ENCODE results near the gene PNPLA2.
A peak's percentile ranks its signal among the peaks of the same experiment; 100 is the strongest.

The PNPLA2 gene, protein sequence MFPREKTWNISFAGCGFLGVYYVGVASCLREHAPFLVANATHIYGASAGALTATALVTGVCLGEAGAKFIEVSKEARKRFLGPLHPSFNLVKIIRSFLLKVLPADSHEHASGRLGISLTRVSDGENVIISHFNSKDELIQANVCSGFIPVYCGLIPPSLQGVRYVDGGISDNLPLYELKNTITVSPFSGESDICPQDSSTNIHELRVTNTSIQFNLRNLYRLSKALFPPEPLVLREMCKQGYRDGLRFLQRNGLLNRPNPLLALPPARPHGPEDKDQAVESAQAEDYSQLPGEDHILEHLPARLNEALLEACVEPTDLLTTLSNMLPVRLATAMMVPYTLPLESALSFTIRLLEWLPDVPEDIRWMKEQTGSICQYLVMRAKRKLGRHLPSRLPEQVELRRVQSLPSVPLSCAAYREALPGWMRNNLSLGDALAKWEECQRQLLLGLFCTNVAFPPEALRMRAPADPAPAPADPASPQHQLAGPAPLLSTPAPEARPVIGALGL

DNA sequence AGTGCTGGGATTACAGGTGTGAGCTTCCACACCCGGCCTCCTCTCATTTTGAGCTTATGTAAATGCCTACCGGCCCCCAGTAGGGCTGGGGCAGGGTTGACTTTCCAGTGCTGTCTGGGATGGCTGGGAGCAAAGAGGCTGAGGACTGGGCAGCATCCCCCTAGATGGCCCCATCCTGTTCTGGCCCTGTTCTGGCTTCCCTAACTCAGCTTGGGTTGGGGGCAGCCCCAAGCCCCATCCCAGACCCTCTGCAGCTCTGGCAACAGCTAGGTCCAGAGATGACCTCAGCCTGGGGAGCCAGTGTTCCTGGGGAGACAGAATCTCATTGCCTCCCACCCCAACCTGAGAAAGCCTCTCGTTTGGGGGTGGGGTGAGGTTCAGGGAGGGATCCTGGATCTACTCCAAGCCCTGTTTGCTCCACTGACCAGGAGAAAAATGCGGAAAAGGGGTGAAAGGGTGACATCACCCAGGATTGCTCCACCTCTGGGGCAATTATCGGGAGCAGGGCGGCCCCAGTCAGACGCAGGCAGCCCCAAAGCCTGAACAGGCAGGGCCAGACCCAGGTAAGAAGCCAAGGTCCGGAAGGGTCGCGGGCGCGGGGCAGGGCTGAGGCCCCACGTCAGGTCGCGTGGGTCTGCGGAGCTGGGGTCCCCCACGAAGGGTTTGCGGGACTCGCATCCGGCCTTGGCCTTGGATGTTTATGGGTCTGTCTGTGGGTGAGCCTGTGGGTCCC, at the start of gene PNPLA2:
Gene PNPLA2, plus strand, starts transcription at position 519 of the 733 bp plus-strand sequence. CDS start 805 bp downstream, outside the sequence.
- H3K27me3 ChIP-seq (ENCODE audit: control insufficient read depth, insufficient read depth, low read length), result no peaks in the 10 kb centered on the region
- H3K27ac ChIP-seq (ENCODE audit: low read depth, low read length), result peak within 1 kb of the TSS; percentile 92
- peak within 1 kb of the TSS; percentile 85 for H3K4me3 ChIP-seq (ENCODE audit: low read length)
- peaks cover 18% of the 10 kb centered on the region for H3K4me1 ChIP-seq (ENCODE audit: control insufficient read depth, insufficient read depth, low read length)
- peak within 1 kb of the TSS; percentile 77 for H3K9ac ChIP-seq (ENCODE audit: low read length)
- peaks cover 5% of the 10 kb centered on the region for H3K36me3 ChIP-seq (ENCODE audit: control insufficient read depth, insufficient read depth, low read length)

DNA sequence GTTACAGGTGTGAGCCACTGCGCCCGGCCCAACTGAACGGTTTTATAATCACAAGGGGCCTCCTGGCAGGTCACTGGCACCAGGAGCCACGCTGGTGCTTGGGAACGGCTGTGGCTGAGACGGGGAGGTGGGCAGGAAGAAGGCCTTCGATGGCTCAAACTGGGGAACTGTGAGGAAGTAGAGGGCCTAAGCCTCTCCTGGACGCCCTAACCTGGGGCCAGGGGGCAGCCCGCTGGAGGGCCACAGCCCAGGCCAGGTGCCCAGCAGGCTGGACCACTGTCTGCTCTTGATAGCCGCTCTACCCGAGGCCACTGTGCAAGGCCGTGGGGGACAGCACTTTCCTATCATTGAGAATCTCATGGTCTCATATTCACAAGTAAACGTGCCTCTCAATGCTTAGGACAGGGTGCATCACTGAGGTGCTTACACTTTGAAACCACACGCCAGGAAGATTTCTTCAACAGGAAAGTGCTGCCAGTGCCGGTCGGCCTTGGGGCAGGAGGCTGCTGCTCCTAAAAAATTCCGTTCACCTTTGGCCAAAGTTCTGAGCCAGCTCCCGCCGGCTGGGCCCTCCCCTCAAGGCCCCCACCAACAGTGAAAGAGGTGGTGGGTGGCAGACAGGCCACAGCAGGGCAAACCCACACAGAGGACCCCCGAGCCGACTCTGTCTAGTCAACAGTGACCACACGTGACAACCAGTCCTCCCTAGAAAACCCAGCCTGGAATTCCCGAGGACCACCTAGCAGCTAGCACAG, 48.6 kb upstream of the PNPLA2 start:
- Histone ChIP-seq H3K27ac (ENCODE audit: low read depth, low read length) (no peak overlapping the region), H3K36me3 (ENCODE audit: control insufficient read depth, insufficient read depth, low read length) (peaks cover 22% of the 10 kb centered on the region), H3K27me3 (ENCODE audit: control insufficient read depth, insufficient read depth, low read length) (no peaks in the 10 kb centered on the region), H3K4me3 (ENCODE audit: low read length) (no peak overlapping the region), H3K9ac (ENCODE audit: low read length) (no peak overlapping the region), H3K4me1 (ENCODE audit: control insufficient read depth, insufficient read depth, low read length) (no peaks in the 10 kb centered on the region)

DNA sequence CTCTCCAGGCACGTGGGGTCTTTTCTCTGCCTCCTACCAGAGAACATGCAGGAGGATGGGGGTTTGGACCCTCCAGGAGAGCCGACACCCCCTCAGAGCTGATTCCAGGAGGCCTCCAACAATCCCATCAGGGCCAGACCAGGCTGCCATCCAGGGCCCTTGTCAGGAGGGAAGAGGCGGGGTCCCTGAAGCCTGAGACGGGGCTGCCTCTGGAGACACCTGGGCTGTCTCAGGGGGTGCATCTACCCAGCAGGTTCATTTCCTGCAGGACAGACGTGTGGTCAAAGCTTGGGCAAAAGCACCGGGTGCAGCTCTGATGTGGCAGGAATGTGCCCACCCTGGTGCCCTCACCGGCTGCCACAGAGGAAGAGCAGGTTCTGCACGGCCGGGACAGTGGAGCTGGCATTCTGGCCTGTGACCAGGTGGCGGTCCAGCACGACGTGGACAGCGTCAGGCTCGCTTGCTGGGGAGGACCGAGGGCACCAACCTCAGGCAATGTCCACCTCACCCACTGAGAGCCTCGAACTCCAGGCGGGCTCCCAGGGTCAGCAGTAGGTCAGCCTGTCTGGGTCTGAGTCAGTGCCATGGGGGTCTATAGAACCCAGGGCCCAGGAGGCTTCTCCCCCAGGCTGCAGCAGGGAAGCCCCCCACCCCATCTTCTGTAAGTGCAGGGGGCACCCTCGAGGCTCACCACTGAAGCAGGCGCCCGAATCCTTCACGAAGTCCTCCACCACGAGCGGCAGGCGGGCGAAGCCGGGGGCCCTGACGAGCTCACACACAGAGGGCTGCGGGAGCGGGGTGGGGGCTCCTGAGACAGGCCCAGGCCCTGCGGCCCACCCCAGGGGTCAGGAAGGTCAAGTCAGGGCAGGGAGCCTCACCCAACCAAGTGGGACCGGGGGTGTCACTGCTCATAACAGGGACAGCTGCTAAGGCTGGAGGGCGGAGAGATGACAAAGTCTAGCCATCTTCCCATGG, 47.8 kb upstream of the PNPLA2 start:
- no peak overlapping the region for H3K27ac ChIP-seq (ENCODE audit: low read depth, low read length)
- H3K9ac ChIP-seq (ENCODE audit: low read length), result no peak overlapping the region
- peaks cover 21% of the 10 kb centered on the region for H3K36me3 ChIP-seq (ENCODE audit: control insufficient read depth, insufficient read depth, low read length)
- no peak overlapping the region for H3K4me3 ChIP-seq (ENCODE audit: low read length)
- H3K4me1 ChIP-seq (ENCODE audit: control insufficient read depth, insufficient read depth, low read length), result peaks cover 2% of the 10 kb centered on the region
- H3K27me3 ChIP-seq (ENCODE audit: control insufficient read depth, insufficient read depth, low read length), result no peaks in the 10 kb centered on the region

DNA sequence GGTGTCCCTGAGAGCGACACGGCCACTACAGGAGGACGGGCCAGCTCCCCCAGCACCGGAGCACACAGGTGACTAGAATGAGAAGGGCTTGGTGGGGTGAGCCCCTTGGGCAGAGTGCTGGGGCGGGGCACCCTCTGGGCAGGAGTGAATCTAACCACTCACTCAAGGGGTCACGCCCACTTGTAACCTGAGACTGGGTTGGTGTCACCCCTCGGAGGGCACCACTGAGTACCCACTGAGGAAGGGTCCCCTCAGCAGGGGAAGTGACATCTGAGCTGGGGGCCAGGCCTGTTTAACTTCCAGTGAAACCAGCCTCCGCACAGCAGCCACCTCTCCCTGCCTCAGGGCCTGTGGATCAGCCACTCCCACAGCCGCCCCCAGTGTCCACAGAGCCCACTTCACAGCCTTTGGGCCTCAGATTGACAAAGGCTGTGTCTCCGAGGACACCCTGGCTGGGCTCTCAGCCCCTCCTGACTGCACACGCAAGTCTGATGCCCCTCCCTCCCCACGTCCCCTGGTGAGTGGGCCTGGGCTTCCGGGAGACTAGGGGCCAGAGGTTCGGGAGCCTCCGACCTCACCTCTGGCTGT, 47.0 kb upstream of the PNPLA2 start:
- H3K27ac ChIP-seq (ENCODE audit: low read depth, low read length), result no peak overlapping the region

DNA sequence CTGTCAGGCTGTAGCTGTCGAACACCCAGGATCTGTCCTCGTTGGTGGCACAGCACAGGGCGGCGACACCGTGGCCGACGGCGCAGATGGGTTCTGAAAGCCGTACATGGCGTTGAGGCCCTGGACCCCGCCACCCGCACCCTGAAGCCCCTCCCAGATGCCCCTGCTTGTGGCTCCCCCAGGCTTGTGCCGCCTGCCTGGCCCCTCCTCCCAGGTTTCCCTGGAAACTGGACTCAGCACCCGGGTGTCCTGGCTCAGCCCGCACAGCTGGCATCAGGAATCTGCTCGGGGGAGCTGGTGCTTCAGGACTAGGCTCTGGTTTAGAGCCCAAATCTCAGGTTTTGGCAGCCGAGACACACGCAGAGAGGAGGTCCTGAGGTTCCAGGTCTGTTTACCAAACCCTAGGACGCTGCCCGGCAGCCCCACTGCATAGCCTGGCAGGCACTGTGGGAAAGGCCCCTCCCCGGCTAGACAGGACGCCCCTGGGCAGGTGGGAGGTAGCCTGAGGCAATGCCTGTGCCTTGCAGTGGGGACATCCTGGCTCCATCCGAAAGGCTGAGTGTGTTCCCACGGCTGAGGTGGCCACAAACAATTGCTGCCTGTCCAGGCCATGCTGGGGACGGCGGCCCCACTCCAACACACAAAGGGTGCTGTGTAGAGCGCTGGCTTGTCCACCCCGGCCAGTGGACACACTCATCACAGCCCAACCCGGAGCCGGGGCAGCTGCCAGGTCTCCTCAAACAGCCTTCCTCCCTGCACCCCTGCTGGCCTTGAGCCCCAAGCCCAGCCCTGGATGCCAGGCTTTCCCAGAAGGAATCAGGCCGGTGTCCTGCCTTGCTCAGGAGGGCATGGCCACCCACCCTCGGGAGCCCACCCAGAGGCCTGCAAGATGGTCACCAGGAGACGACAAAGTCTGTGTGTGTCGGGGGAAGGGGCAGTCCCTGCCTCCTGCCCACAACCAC, 46.0 kb upstream of the PNPLA2 start:
- H3K4me3 ChIP-seq (ENCODE audit: low read length), result no peak overlapping the region
- no peak overlapping the region for H3K9ac ChIP-seq (ENCODE audit: low read length)
- peaks cover 13% of the 10 kb centered on the region for H3K36me3 ChIP-seq (ENCODE audit: control insufficient read depth, insufficient read depth, low read length)
- peaks cover 2% of the 10 kb centered on the region for H3K4me1 ChIP-seq (ENCODE audit: control insufficient read depth, insufficient read depth, low read length)
- no peak overlapping the region for H3K27ac ChIP-seq (ENCODE audit: low read depth, low read length)
- no peaks in the 10 kb centered on the region for H3K27me3 ChIP-seq (ENCODE audit: control insufficient read depth, insufficient read depth, low read length)

More for the DNA sequence above, 47.0 kb upstream of the PNPLA2 start:
- Histone ChIP-seq H3K4me3 (ENCODE audit: low read length) (no peak overlapping the region), H3K9ac (ENCODE audit: low read length) (no peak overlapping the region), H3K36me3 (ENCODE audit: control insufficient read depth, insufficient read depth, low read length) (peaks cover 14% of the 10 kb centered on the region), H3K4me1 (ENCODE audit: control insufficient read depth, insufficient read depth, low read length) (peaks cover 2% of the 10 kb centered on the region), H3K27me3 (ENCODE audit: control insufficient read depth, insufficient read depth, low read length) (no peaks in the 10 kb centered on the region)

DNA sequence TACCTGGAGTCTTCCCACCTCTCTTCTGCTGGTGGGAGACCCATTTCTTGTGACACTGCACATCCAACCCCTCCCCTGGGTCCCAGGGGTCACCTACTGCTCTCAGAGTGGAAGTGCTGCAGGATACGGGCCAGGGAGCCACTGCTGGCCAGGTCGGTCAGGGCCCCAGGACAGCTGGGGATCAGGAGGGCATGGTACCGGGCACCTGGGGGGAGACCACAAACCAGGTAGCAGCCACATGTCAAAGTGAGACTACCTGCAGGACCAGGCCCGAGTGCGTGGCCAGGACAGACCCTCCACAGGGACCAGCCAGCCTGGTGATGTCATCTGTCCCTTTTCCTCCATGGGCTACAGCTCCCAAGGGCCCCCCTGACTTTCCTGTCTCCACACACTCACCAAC, 45.3 kb upstream of the PNPLA2 start:
- no peak overlapping the region for H3K4me3 ChIP-seq (ENCODE audit: low read length)
- H3K27ac ChIP-seq (ENCODE audit: low read depth, low read length), result no peak overlapping the region
- peaks cover 2% of the 10 kb centered on the region for H3K4me1 ChIP-seq (ENCODE audit: control insufficient read depth, insufficient read depth, low read length)
- H3K36me3 ChIP-seq (ENCODE audit: control insufficient read depth, insufficient read depth, low read length), result peaks cover 13% of the 10 kb centered on the region
- no peak overlapping the region for H3K9ac ChIP-seq (ENCODE audit: low read length)
- H3K27me3 ChIP-seq (ENCODE audit: control insufficient read depth, insufficient read depth, low read length), result no peaks in the 10 kb centered on the region

DNA sequence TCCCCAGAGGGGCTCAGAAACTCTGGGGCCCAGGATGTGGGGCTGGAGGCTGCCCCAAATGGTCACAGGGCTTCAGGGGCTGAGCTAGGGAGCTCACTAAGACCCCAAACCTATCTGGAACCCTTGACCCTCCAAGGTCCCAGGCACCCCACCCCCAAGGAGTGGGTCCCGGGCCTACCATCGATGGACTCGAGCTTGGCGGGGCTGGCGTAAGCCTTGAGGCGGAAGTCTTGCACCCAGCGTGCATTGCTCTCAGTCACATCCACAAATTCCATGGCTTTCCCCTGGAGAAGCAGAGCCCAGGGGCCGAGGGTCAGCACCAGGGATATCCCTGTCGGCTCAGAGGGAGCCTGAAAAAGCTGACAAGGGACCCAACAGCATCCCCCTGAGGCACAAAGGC, 44.9 kb upstream of the PNPLA2 start:
- Histone ChIP-seq H3K4me3 (ENCODE audit: low read length) (no peak overlapping the region), H3K27me3 (ENCODE audit: control insufficient read depth, insufficient read depth, low read length) (no peaks in the 10 kb centered on the region), H3K27ac (ENCODE audit: low read depth, low read length) (no peak overlapping the region), H3K36me3 (ENCODE audit: control insufficient read depth, insufficient read depth, low read length) (peaks cover 13% of the 10 kb centered on the region), H3K4me1 (ENCODE audit: control insufficient read depth, insufficient read depth, low read length) (peaks cover 2% of the 10 kb centered on the region), H3K9ac (ENCODE audit: low read length) (no peak overlapping the region)

DNA sequence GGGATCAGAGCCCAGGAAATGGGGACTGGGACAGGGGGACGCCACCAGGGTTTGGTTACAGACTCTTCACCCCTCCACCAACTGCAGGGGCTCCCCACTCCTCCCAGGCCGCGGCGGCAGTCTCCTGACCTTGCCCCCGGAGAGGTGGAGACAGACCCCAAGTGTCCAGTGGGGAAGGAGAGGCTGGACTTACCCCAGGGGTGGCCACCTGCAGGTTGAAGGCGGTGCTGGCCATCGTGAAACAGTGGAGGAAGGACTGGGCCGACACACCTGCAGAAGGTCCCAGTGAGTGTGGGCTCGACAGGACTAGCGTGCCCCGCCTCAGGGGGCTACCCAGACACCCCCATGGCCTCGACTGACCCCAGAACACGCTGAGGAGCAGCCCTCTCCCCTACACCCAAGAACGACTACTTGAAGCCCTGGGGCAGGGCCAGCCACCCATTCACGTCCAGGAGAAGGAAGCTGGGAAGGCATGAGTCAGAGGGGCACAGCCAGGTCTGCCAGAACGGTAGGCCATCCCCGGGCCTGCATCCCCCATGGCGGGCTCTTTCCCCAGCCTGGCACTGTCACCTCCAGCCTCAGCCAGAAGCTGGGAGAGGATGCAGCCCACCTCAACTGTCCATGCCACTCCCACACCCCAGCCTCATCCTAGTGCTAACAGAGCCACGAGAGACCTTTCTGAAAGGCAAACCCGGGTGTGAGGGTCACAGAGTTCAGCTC, 43.7 kb upstream of the PNPLA2 start:
- Histone ChIP-seq H3K36me3 (ENCODE audit: control insufficient read depth, insufficient read depth, low read length) (peaks cover 10% of the 10 kb centered on the region), H3K4me1 (ENCODE audit: control insufficient read depth, insufficient read depth, low read length) (peaks cover 2% of the 10 kb centered on the region), H3K27ac (ENCODE audit: low read depth, low read length) (no peak overlapping the region), H3K27me3 (ENCODE audit: control insufficient read depth, insufficient read depth, low read length) (no peaks in the 10 kb centered on the region), H3K9ac (ENCODE audit: low read length) (no peak overlapping the region), H3K4me3 (ENCODE audit: low read length) (no peak overlapping the region)

DNA sequence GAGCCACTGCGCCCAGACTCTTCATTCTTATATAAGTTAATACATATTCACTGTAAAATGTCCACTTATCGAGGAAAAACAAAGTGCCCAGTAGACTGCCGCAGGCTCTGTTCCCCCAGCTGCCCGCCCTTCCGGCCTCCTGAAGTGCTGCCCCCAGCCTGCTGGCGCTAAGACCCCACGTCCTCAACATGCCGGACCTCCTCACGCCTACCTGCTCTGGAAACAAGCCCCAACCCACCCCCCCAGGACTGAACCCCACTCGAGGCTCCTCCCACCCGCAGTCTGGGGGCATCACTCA, 42.5 kb upstream of the PNPLA2 start:
- peak overlapping the region; percentile 53 for H3K9ac ChIP-seq (ENCODE audit: low read length)
- peaks cover 4% of the 10 kb centered on the region for H3K36me3 ChIP-seq (ENCODE audit: control insufficient read depth, insufficient read depth, low read length)
- no peak overlapping the region for H3K27ac ChIP-seq (ENCODE audit: low read depth, low read length)
- H3K27me3 ChIP-seq (ENCODE audit: control insufficient read depth, insufficient read depth, low read length), result no peaks in the 10 kb centered on the region
- peak overlapping the region; percentile 82 for H3K4me3 ChIP-seq (ENCODE audit: low read length)
- peaks cover 2% of the 10 kb centered on the region for H3K4me1 ChIP-seq (ENCODE audit: control insufficient read depth, insufficient read depth, low read length)

DNA sequence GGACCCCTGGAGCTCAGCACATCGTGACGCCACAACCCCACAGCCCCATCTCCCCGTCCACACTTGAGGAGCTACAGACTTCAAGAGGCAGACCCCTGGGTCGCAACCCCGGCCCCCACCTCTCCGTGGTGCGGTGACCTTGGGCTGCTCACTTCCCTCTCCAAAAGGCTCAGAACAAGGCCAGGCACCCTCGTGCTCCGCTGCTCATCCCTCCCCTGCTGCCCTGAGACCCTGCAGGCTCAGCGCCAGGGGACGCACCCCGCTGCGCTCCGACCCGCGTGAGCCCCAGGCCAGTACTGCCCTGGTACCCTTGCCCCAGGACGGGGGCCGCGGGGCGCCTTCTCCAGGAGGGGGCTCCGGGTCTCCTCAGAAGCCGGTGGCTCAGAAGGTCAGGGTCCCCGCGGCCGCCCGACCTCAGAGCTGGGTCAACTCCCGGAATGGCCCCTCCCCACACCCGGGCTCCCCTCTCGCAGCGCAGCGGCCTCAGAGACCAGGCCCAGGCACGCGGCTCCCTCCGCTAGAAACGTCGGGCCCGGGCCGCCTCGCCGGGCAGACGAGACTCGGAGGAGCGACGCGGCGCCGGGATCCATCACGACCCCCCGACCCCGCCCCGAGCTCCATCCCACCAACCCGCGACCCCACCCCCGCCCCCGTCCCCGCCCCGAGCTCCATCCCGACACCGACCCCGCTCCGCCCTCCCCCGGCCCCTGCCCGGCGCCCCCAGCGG, 42.0 kb upstream of the PNPLA2 start:
- Histone ChIP-seq H3K4me3 (ENCODE audit: low read length) (peak overlapping the region; percentile 82), H3K27me3 (ENCODE audit: control insufficient read depth, insufficient read depth, low read length) (no peaks in the 10 kb centered on the region), H3K27ac (ENCODE audit: low read depth, low read length) (peak overlapping the region; percentile 80), H3K36me3 (ENCODE audit: control insufficient read depth, insufficient read depth, low read length) (peaks cover 4% of the 10 kb centered on the region), H3K4me1 (ENCODE audit: control insufficient read depth, insufficient read depth, low read length) (peaks cover 2% of the 10 kb centered on the region), H3K9ac (ENCODE audit: low read length) (peak overlapping the region; percentile 53)

All from rectal smooth muscle tissue (tissue), 1 donor.